Lower leg skin (tissue), 4 donors: ENCODE results near the gene RPS3. TPM values are rescaled to one million over a fixed set of nuclear protein-coding genes. Genes with fewer than 3 reads are reported as not detected.

Experiments used
- DNase-seq, 2 donors: peaks; one replicate each; pipeline ENCODE4 v3.0.0-alpha.2; 2019; ENCODE audit warnings: low spot score in 2 of 2
- H3K4me3 ChIP-seq: fragments of 200-600 bp; sonication (generic); 2 replicates; pipeline ENCODE4 v1.5.1; 2017; ENCODE audit warnings: mild to moderate bottlenecking, low read depth; ENCODE audit not compliant: poor library complexity, severe bottlenecking
- POLR2A ChIP-seq, 2 donors: fragments of 450-650 bp; IDR thresholded peaks; one replicate each; pipeline ENCODE4 v1.6.1; 2016 to 2017; ENCODE audit warnings: antibody characterized with exemption in 2 of 2, mild to moderate bottlenecking in 1 of 2, moderate library complexity in 1 of 2
- WGBS, 2 donors: methylation state at CpG; one replicate each; pipeline ENCODE4 v1.1.5; 2018; 5-methylcytosine and 5-hydroxymethylcytosine counted together
- intact Hi-C: fragments of 100-400 bp; cut with DNase I; formaldehyde crosslinking; loops from one replicate; pipeline ENCODE4 v1.15.0; 2023; ENCODE audit warnings: low total_unique reads
- total RNA-seq, 4 donors: library from RNA; depleted of rRNA; stranded (reverse); fragments of >200 nt; gene quantifications; one replicate each; pipeline ENCODE4 v1.1.0, GENCODE V29; 2016
- TF ChIP-seq, protein P1 (sequence below), 3 donors: fragments of 450-650 bp; IDR thresholded peaks; one replicate each; pipeline ENCODE4 v1.5.1; 2016; ENCODE audit warnings: antibody characterized with exemption in 3 of 3, mild to moderate bottlenecking in 3 of 3, moderate library complexity in 2 of 3

RPS3 gene
- total RNA-seq, 4 donors from 2014 or later: 1,197 to 2,282 (median 2,051) TPM

- no peak for DNase-seq
- H3K4me3 ChIP-seq: no peak overlapping the region
- 3 to 5% methylated on average over 10 to 30 of the region's 134 CpGs for WGBS, 2 donors
- TF ChIP-seq, protein P1, sequence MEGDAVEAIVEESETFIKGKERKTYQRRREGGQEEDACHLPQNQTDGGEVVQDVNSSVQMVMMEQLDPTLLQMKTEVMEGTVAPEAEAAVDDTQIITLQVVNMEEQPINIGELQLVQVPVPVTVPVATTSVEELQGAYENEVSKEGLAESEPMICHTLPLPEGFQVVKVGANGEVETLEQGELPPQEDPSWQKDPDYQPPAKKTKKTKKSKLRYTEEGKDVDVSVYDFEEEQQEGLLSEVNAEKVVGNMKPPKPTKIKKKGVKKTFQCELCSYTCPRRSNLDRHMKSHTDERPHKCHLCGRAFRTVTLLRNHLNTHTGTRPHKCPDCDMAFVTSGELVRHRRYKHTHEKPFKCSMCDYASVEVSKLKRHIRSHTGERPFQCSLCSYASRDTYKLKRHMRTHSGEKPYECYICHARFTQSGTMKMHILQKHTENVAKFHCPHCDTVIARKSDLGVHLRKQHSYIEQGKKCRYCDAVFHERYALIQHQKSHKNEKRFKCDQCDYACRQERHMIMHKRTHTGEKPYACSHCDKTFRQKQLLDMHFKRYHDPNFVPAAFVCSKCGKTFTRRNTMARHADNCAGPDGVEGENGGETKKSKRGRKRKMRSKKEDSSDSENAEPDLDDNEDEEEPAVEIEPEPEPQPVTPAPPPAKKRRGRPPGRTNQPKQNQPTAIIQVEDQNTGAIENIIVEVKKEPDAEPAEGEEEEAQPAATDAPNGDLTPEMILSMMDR (IDR thresholded peaks at IDR 0.05): no peak
- TF ChIP-seq POLR2A (IDR thresholded peaks at IDR 0.05): no peak
- intact Hi-C loops: no loop called here
Observed at GRCh38 chr11:75429902-75430713, 30.8 kb downstream of the RPS3 start.

DNA sequence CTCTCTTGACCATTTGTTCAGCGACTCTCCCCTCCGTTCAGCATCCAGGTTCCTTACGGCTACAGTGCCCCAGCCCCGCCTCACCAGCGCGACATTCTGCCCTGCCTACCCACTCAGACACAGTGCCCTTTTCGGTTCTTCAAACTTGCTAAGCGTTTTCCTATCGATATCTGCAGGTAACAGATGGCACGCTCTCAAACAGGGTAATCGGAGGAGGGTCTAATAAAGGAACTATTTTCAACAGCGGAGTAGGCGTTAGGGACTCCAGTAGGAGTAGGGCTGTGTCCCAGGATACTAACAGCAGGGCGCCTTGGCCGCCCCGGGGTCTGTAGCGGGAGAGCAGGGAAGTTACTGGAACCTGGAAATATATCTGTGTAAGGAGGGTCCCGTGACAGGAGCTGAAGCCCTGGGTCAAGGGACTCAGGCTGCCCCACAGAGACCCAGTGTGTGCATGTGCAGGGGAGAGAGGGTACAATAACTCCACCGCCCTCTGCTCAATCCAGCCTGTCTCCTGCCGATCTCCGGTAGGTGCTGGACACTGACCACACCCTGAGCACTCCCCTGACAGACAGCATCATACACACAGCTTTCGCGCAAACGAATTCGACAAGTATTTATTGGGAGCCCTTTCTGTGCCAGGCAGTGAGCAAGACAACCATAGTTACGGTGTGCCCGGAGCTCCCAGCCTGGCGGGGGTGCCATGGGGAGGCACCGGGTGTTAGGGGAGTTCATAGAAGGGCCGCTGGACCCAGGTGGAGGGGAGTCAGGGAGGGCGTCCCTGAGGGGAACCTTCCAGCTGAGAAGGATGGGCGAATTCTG is 31.6 kb downstream of the RPS3 start:
- intact Hi-C loops: no loop called here
- TF ChIP-seq, protein P1 (IDR thresholded peaks at IDR 0.05): no peak
- TF ChIP-seq POLR2A (IDR thresholded peaks at IDR 0.05): no peak
- H3K4me3 ChIP-seq: no peak overlapping the region
- 21 to 25% methylated on average over 32 of the region's 32 CpGs for WGBS, 2 donors
- DNase-seq: no peak

GRCh38 chr11:75431533-75432525 is 32.5 kb downstream of the RPS3 start:
- TF ChIP-seq, protein P1 (IDR thresholded peaks at IDR 0.05): no peak
- no peak for TF ChIP-seq POLR2A (IDR thresholded peaks at IDR 0.05)
- DNase-seq: no peak
- WGBS, 2 donors: 54 to 56% methylated on average over 15 to 16 of the region's 16 CpGs

DNA sequence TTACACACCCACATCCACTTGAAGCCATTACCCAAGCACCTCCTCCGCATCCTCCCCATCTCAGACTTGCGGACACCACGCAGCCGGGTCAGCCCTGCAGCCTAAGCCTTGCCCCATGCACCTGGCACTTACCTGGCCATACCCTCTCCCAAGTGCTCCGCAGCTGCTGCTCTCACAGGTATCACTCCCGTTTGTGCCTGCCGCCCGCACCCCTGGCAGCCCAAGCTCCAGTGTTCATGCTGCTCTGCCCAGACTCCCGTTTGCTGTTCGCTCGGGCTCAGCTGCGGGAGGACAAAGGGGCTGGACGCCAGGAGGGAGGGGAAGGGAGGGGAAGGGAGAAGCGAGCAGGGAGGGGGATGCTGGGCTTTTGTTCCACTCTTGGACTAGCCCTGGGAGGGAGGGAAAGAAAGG is 33.6 kb downstream of the RPS3 start, which contains the start of gene KLHL35:
KLHL35 (minus strand) TSS at position 293 of the 411 bp plus-strand sequence. CDS start 2,574 bp downstream, outside the sequence.
- WGBS, 2 donors: 20% methylated on average over 14 of the region's 14 CpGs
- no peak within 1 kb of the TSS for H3K4me3 ChIP-seq
- no peak for DNase-seq
- intact Hi-C loops: no loop called here
- TF ChIP-seq POLR2A (IDR thresholded peaks at IDR 0.05): no peak
- TF ChIP-seq, protein P1 (IDR thresholded peaks at IDR 0.05): no peak

More at GRCh38 chr11:75431533-75432525, 32.5 kb downstream of the RPS3 start:
- H3K4me3 ChIP-seq: no peak overlapping the region
- intact Hi-C loops: no loop called here

- H3K4me3 ChIP-seq: no peak overlapping the region
- intact Hi-C loops: no loop called here
- DNase-seq: no peak
- TF ChIP-seq, protein P1 (IDR thresholded peaks at IDR 0.05): no peak
- TF ChIP-seq POLR2A (IDR thresholded peaks at IDR 0.05): no peak
- 73 to 77% methylated on average over 6 of the region's 6 CpGs for WGBS, 2 donors
Observed at GRCh38 chr11:75433443-75433842, 34.1 kb downstream of the RPS3 start.
